ENCODE data around the gene FZD2.
"Not testable (repeated sequence)": the region's sequence is repeated elsewhere in the genome, so short reads cannot be mapped to it uniquely, and the experiment has no call there.

FZD2 gene

GRCh38 chr17:44587339-44587738, 30.1 kb downstream of the FZD2 start:
- H3K27ac ChIP-seq (ENCODE audit: low read length) = no peak overlapping the region
- no peak overlapping the region for H3K4me2 ChIP-seq (ENCODE audit: insufficient read depth, low read length)
- H3K9me3 ChIP-seq (ENCODE audit: insufficient read depth, low read length, severe bottlenecking) = no peaks in the 10 kb centered on the region
- H4K20me1 ChIP-seq (ENCODE audit: insufficient read depth, low read length) = no peaks in the 10 kb centered on the region
- ATAC-seq (ENCODE audit: insufficient read depth, low read depth) = no peak
- H3K4me1 ChIP-seq (ENCODE audit: insufficient read depth, low read length) = no peaks in the 10 kb centered on the region
- H3K79me2 ChIP-seq (ENCODE audit: insufficient read depth, low read length) = no peaks in the 10 kb centered on the region
- no peak overlapping the region for H3K9ac ChIP-seq (ENCODE audit: low read depth, low read length)
- no peaks in the 10 kb centered on the region for H3K36me3 ChIP-seq (ENCODE audit: insufficient read depth, low read length)
- no peak for TF ChIP-seq CTCF (IDR thresholded peaks at IDR 0.05; ENCODE audit: borderline replicate concordance, extremely low read depth, low read length, poor library complexity, severe bottlenecking)
- TF ChIP-seq EZH2 (IDR thresholded peaks at IDR 0.05; ENCODE audit: borderline replicate concordance, low read depth, low read length, severe bottlenecking) = no peak
- no peaks in the 10 kb centered on the region for H3K27me3 ChIP-seq (ENCODE audit: insufficient read depth, low read length, poor library complexity)
- no peak overlapping the region for H2AFZ ChIP-seq (ENCODE audit: low read depth, low read length)
- H3K4me3 ChIP-seq (ENCODE audit: low read depth in 1 of 2, low read length in 2 of 2) = no peak overlapping the region
- DNase-seq = no peak

- Histone ChIP-seq H3K9me3 (ENCODE audit: insufficient read depth, low read length, severe bottlenecking) (no peaks in the 10 kb centered on the region), H4K20me1 (ENCODE audit: insufficient read depth, low read length) (no peaks in the 10 kb centered on the region), H2AFZ (ENCODE audit: low read depth, low read length) (no peak overlapping the region), H3K27ac (ENCODE audit: low read length) (no peak overlapping the region), H3K4me3 (ENCODE audit: low read depth in 1 of 2, low read length in 2 of 2) (no peak overlapping the region), H3K27me3 (ENCODE audit: insufficient read depth, low read length, poor library complexity) (peaks cover 4% of the 10 kb centered on the region), H3K4me2 (ENCODE audit: insufficient read depth, low read length) (no peak overlapping the region), H3K36me3 (ENCODE audit: insufficient read depth, low read length) (no peaks in the 10 kb centered on the region), H3K4me1 (ENCODE audit: insufficient read depth, low read length) (no peaks in the 10 kb centered on the region), H3K79me2 (ENCODE audit: insufficient read depth, low read length) (no peaks in the 10 kb centered on the region), H3K9ac (ENCODE audit: low read depth, low read length) (no peak overlapping the region)
- ATAC-seq (ENCODE audit: insufficient read depth, low read depth) = no peak
- TF ChIP-seq EZH2 (IDR thresholded peaks at IDR 0.05; ENCODE audit: borderline replicate concordance, low read depth, low read length, severe bottlenecking) (no peak), CTCF (IDR thresholded peaks at IDR 0.05; ENCODE audit: borderline replicate concordance, extremely low read depth, low read length, poor library complexity, severe bottlenecking) (no peak)
- no peak for DNase-seq
Observed at GRCh38 chr17:44589316-44590071, 32.2 kb downstream of the FZD2 start.

- H3K27ac ChIP-seq (ENCODE audit: low read length); H3K9me3 ChIP-seq (ENCODE audit: insufficient read depth, low read length, severe bottlenecking); H3K4me1 ChIP-seq (ENCODE audit: insufficient read depth, low read length); H3K9ac ChIP-seq (ENCODE audit: low read depth, low read length); ATAC-seq (ENCODE audit: insufficient read depth, low read depth); H3K27me3 ChIP-seq (ENCODE audit: insufficient read depth, low read length, poor library complexity); H3K79me2 ChIP-seq (ENCODE audit: insufficient read depth, low read length); H3K36me3 ChIP-seq (ENCODE audit: insufficient read depth, low read length); DNase-seq; H3K4me3 ChIP-seq (ENCODE audit: low read depth in 1 of 2, low read length in 2 of 2); H3K4me2 ChIP-seq (ENCODE audit: insufficient read depth, low read length); H4K20me1 ChIP-seq (ENCODE audit: insufficient read depth, low read length); H2AFZ ChIP-seq (ENCODE audit: low read depth, low read length): not testable (repeated sequence)
Observed at GRCh38 chr17:44590072-44590462, 32.8 kb downstream of the FZD2 start.

- not testable (repeated sequence) for H3K36me3 ChIP-seq (ENCODE audit: insufficient read depth, low read length); H3K27ac ChIP-seq (ENCODE audit: low read length); H3K9me3 ChIP-seq (ENCODE audit: insufficient read depth, low read length, severe bottlenecking); H3K4me1 ChIP-seq (ENCODE audit: insufficient read depth, low read length); H3K4me3 ChIP-seq (ENCODE audit: low read depth in 1 of 2, low read length in 2 of 2); H3K9ac ChIP-seq (ENCODE audit: low read depth, low read length); H3K27me3 ChIP-seq (ENCODE audit: insufficient read depth, low read length, poor library complexity); H4K20me1 ChIP-seq (ENCODE audit: insufficient read depth, low read length); H3K79me2 ChIP-seq (ENCODE audit: insufficient read depth, low read length); DNase-seq; H2AFZ ChIP-seq (ENCODE audit: low read depth, low read length); ATAC-seq (ENCODE audit: insufficient read depth, low read depth); H3K4me2 ChIP-seq (ENCODE audit: insufficient read depth, low read length)
Observed at GRCh38 chr17:44590762-44591161, 33.5 kb downstream of the FZD2 start.
